HG03342 (cell line): ENCODE measurements around the gene HDAC2.
"Not testable (repeated sequence)": the region's sequence is repeated elsewhere in the genome, so short reads cannot be mapped to it uniquely, and the experiment has no call there.

ENCODE experiments used
- ATAC-seq: cut with Tn5 transposase; IDR thresholded peaks from one replicate; pipeline ENCODE4 v1.9.1; 2021; ENCODE audit warnings: mild to moderate bottlenecking, moderate library complexity; ENCODE audit not compliant: unreplicated experiment

Gene HDAC2

GRCh38 chr6:113976806-113977205 is 5.9 kb upstream of the HDAC2 start:
- ATAC-seq, result no peak

GRCh38 chr6:113971741-113972140 is 793 bp upstream of the HDAC2 start:
- ATAC-seq, result no peak

GRCh38 chr6:113969888-113970804 is 802 bp downstream of the HDAC2 start:
- peak; percentile 33 for ATAC-seq

GRCh38 chr6:113968472-113968871 is 2.5 kb downstream of the HDAC2 start:
- ATAC-seq, result no peak

GRCh38 chr6:113967777-113968176 is 3.2 kb downstream of the HDAC2 start:
- ATAC-seq, result no peak

GRCh38 chr6:113960795-113961194 is 10.2 kb downstream of the HDAC2 start:
- ATAC-seq, result peak; percentile 76

GRCh38 chr6:113959235-113959634 is 11.7 kb downstream of the HDAC2 start:
- no peak for ATAC-seq

GRCh38 chr6:113954653-113955052 is 16.3 kb downstream of the HDAC2 start:
- ATAC-seq, result no peak

- ATAC-seq, result no peak
Measured at GRCh38 chr6:113953346-113953745, 17.6 kb downstream of the HDAC2 start.

- no peak for ATAC-seq
Measured at GRCh38 chr6:113949499-113949898, 21.4 kb downstream of the HDAC2 start.

GRCh38 chr6:113944701-113945100 is 26.2 kb downstream of the HDAC2 start:
- no peak for ATAC-seq

- ATAC-seq, result no peak
Measured at GRCh38 chr6:113939825-113940224, 31.1 kb downstream of the HDAC2 start.

GRCh38 chr6:113936093-113936934 is 34.6 kb downstream of the HDAC2 start:
- ATAC-seq, result peak; percentile 93

GRCh38 chr6:113934101-113934500 is 36.8 kb downstream of the HDAC2 start:
- ATAC-seq, result no peak

GRCh38 chr6:113931907-113932306 is 39.0 kb downstream of the HDAC2 start:
- not testable (repeated sequence) for ATAC-seq

GRCh38 chr6:113930183-113930582 is 40.8 kb downstream of the HDAC2 start:
- ATAC-seq, result no peak

GRCh38 chr6:113927001-113927400 is 43.9 kb downstream of the HDAC2 start:
- ATAC-seq, result no peak

- ATAC-seq, result no peak
Measured at GRCh38 chr6:113925378-113925777, 45.6 kb downstream of the HDAC2 start.

- ATAC-seq, result no peak
Measured at GRCh38 chr6:113924312-113924723, 46.6 kb downstream of the HDAC2 start.

- ATAC-seq, result no peak
Measured at GRCh38 chr6:113923526-113923925, 47.4 kb downstream of the HDAC2 start.

GRCh38 chr6:113921299-113921904 is 49.5 kb downstream of the HDAC2 start:
- ATAC-seq, result no peak
